Measurements from ENCODE around the gene SDK1.
"Not testable (repeated sequence)": the region's sequence is repeated elsewhere in the genome, so short reads cannot be mapped to it uniquely, and the experiment has no call there.

Gene SDK1

DNA sequence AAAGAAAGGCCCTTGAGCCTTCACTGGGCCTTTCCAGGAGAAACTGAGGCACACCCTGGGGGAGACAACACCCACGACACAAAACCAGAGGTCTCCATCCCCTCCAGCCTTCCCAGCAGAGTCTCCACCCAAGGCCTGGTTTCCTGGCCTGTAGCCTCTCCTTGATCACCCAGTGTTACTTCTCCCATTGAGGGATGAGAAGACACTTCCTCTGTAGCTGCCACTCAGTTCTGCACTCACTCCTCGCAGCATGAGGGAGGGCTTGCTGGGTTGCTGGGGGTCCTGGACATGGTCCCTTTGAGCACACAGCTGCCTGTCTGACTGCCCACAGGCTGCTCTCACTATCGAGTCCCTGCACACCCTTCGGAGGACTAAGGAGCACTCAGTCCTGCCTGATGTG, 943.0 kb downstream of the SDK1 start:
- DNase-seq = no peak

DNA sequence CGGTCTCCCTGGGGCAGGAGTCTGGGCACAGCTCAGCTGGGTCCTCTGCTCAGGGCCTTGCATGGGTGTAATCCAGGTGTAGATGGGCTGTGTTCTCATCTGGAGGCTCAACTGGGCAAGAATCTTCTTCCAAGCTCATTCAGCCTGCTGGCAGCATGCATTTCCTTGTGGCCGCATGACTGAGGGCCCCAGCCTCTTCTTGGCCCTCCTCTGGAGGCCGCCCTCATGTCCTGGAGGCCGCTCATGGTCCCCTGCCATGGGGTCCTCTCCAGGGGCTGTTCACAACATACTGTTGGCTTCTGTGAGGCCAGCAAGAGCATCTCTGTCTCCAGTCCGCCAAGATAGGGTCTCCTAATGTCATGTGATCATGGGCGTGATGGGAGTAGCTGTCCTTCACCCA, 943.6 kb downstream of the SDK1 start:
- DNase-seq = no peak

DNA sequence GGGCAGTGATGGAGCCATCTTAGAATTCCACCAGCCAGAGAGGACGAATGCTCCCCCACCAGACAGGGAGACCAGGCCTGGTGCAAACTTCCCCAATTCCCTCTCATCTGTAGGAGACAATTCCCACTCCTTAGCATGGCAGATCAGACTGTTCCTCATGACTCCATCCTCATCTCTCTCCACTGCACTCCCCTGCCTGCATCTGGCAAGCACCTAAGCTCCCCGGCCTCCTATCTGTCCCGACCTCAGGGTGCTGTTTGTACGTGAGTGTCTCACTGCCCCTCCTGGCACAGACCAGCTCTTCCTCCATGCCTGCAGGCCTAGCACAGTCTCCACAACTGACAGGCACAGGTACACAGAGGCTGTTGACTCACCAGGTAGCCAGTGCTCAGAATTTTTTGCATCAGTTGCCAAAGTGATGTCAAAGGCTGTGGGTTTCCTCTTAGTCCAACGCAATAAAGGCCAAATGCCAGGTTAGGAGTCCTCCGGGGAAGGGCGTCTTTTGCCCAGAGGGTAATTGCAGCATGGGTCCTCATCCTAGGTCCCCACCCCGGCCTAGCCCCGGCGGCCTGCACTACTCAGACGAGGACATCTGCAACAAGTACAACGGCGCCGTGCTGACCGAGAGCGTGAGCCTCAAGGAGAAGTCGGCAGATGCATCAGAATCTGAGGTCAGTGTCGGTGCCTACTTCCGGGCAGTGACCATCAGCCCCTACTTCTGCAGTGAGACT, 944.2 kb downstream of the SDK1 start:
- DNase-seq = no peak

GRCh38 chr7:4245866-4246470, 944.9 kb downstream of the SDK1 start:
- no peak for DNase-seq

GRCh38 chr7:4246536-4246935, 945.5 kb downstream of the SDK1 start:
- DNase-seq = no peak

- no peak for DNase-seq
Observed at GRCh38 chr7:4247106-4247876, 946.2 kb downstream of the SDK1 start.

DNA sequence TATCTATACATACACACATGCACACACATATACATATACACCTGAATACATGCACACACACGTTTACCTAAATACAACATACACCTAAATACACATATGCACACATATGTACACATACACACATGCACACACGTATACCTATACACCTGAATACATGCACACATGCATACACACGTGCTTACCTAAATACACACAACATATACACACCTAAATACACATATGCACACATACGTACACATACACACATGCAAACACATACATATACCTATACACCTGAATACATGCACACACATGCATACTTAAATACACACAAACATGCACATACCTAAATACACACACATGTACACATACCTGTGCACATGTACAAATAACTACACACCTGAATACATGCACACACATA, 947.2 kb downstream of the SDK1 start:
- DNase-seq = no peak

DNA sequence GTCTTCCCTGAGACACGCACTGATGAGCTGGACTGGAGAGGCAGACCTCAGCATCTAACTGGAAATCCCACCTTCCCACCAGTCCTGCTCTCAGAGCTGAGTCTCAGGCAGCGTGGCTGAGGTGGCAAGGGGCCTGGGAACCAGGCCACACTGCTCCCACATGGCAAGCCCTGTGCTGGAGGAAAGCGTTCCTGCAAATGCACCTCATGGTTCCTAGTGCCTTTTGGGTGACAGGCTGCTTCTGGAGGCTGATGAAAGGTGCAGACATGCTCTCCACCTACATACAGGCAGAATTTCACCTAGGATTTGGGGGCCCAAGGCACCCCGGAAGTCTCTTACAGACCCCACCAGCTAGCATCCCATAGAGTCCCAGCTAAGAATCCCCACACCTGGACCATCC, 948.2 kb downstream of the SDK1 start:
- DNase-seq = no peak

DNA sequence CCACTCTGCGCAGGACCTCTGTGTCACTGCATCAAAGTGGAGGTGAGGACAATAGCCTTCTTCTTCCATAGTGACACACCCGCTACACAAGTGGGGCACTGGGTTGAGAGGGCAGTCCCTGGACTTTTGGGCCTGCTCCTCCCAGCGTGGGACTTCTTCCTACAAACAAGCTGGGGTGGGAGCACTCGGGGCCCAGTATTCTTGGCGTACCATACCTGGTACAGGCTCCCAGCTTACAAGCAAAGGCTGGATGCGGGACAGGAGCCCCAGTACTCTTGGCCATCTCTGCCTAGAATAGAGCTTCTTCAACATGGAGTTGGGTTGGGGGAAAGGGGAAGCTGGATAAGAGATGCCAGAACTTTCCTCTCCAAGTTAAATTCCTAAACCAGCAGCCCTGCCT, 954.3 kb downstream of the SDK1 start:
- no peak for DNase-seq

DNA sequence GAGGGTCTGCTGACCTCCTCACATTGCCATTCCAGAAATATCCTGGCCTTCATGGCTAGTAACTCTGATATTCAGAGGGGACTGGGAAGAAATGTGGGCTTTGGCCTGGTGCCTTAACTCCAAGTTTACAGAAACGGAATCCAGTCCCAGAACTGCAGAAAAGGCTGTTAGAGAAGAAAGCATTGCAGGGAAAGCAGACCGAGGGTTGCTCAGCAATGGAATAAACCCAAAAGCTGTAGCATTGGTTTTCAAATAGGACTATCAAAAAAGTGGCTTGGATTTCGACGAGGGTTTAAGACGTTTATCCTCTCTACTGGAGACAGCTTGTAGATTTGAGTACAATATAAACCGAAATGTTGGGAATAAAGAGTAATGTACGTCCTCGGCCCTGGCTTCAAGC, 955.2 kb downstream of the SDK1 start:
- no peak for DNase-seq

DNA sequence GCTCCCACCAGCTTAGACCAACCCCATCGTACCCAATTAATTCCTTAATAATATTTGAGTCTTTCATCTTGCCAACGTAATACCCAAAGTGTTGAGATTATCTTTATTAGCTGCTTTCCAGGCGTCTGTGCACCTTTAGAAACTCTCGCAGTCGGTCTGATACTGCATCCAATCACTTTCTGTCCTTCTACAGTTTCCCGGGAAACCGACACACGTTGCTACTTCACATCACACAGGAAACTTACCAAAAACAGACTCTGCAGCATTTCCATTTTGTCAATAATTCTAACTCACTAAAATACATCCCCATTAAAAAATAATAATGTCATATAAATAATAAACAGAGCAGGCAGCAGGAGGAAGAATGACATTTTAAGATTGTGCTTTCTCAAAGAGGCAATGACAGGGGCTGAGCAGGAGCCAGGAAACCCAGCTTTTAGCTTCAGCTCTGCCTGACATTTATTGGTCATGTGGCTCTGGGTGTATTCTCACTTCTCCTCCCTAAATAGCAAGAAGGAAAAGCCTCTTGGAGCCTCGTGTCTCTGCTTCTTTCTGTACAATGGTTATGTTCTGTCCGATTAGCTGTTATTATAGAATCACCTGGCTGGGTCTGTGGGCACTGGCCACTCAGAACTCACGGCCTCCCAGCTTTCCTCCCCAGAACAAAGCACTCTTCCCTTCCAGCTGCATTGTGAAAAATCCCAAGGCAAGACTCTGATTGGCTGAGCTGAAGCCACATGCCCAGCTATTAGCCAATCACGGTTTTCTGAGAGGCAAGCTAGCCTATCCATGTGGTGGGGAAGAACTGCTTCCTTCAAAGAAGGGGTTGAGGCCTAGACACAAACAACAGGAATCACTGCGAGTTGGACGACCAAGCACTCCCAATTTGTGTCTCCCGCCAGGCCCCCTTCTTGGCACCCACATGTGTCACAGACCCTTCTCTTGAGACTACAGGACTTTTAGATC, 956.4 kb downstream of the SDK1 start:
- no peak for DNase-seq

DNA sequence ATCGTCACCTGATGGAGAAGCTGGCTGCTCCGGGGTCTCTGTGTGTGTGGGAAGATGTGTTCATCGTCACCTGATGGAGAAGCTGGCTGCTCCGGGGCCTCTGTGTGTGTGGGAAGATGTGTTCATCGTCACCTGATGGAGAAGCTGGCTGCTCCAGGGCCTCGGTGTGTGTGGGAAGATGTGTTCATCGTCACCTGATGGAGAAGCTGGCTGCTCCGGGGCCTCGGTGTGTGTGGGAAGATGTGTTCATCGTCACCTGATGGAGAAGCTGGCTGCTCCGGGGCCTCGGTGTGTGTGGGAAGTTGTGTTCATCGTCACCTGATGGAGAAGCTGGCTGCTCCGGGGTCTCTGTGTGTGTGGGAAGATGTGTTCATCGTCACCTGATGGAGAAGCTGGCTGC, 959.1 kb downstream of the SDK1 start:
- DNase-seq = not testable (repeated sequence)

- DNase-seq = no peak
Observed at GRCh38 chr7:4260867-4261600, 960.0 kb downstream of the SDK1 start.

GRCh38 chr7:4261601-4261960, 960.5 kb downstream of the SDK1 start:
- DNase-seq = no peak

DNA sequence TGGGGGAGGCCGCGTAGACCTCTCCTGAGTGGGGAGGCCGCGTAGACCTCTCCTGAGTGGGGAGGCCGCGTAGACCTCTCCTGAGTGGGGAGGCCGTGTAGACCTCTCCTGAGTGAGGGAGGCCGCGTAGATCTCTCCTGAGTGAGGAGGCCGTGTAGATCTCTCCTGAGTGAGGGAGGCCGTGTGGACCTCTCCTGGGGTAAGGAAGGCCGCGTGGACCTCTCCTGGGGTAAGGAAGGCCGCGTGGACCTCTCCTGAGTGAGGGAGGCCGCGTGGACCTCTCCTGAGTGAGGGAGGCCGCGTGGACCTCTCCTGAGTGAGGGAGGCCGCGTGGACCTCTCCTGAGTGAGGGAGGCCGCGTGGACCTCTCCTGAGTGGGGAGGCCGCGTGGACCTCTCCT, 963.2 kb downstream of the SDK1 start:
- DNase-seq = not testable (repeated sequence)

DNA sequence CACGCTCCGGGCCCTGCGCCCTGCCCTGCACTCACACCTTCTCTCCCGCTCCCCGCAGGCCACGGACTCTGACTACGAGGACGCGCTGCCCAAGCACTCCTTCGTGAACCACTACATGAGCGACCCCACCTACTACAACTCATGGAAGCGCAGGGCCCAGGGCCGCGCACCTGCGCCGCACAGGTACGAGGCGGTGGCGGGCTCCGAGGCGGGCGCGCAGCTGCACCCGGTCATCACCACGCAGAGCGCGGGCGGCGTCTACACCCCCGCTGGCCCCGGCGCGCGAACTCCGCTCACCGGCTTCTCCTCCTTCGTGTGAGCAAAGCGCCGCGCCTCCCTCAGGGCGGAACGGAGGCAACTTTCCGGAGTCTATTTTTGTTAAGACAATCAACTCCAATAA, 964.0 kb downstream of the SDK1 start:
- DNase-seq = no peak

- no peak for DNase-seq
Observed at GRCh38 chr7:4265676-4266075, 964.6 kb downstream of the SDK1 start.

DNA sequence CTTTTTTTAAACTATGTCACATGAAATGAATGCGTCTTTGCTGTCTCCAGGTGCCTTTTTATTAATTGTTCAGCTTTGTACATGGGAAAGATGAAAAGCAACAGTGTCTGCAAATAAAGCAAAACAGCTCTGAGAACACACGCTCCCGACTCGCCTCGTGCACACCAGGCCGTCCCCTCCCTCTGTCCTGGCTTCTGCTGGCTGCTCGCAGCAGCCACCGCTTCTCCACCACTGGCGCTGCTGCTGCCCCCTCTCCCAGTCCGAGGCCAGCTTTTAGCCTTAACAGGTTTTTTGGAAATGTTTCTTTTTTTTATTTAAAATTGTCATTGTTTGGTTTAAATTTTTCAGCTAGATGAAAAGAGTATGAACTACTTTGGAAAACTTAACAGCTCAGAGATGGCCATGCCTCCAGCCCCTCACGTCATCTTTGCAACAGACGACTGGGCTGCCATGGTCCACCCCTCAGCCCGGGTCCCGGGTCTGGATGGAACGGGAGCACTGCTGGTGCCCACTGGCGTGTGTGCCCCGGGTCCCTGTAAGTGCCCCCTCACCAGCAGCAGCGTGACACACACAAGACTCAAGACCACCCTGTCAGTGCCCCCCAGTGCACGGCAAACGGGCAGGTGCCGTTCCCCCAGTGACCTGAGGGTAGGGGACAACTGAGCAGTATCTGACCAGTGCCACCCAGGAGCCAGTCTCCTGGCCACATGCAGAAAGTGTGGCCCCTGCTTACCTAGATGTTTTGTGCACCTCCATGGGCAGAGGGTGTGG, 965.4 kb downstream of the SDK1 start:
- DNase-seq = no peak

DNA sequence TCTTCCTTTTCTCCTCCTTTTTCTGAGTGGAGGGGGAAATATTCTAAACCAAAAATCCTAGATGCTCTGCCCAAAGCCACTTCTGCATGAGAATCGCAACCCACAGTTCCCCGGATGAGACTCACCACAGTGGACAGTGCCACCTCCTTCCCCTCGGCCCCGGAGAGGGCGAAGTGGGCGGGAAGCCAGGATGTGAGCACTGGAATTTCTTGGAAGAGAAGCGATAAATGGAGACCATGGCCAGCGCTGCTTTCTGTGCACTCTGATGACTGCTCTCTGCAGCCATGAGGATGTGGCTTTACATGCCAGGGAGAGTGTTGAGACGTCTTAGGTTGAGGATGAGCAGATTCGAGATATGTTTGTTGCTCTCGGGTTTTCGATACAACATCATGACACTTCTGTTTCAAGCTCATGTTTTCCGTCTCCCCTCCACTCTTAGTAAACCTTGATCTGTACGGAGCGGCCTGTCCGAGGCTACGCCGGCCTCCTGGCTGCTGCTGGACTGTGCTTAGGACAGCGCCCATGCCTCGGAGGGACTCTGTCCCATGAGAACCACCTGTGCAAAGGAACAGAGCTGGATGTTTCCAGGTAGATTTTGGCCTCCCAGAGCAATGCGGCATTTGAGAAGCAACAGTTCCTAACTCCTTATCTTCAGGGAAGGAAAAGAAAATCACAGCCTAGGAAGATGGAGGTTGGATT, 966.4 kb downstream of the SDK1 start:
- DNase-seq = no peak

GRCh38 chr7:4268040-4268965, 967.3 kb downstream of the SDK1 start:
- no peak for DNase-seq
